DND-41 (cell line): Measurements from ENCODE around the gene MAGEA11.

Source experiments
- CTCF ChIP-seq: IDR thresholded peaks from 2 replicates; pipeline ENCODE4 v1.5.1; 2012; ENCODE audit warnings: borderline replicate concordance, low read length, moderate library complexity, mild to moderate bottlenecking; ENCODE audit not compliant: poor library complexity, severe bottlenecking; ENCODE audit errors: extremely low read depth
- EZH2 ChIP-seq: IDR thresholded peaks from 3 replicates; pipeline ENCODE4 v1.6.1; 2012; ENCODE audit warnings: borderline replicate concordance, low read depth, mild to moderate bottlenecking, moderate library complexity, low read length, inconsistent platforms; ENCODE audit not compliant: severe bottlenecking

GRCh38 chrX:149691794-149692193, 20.1 kb upstream of the MAGEA11 start:
- TF ChIP-seq EZH2 (no peak), CTCF (no peak)
